HG02885 (cell line): ENCODE results near the gene FOXN4.

Experiments used
- ATAC-seq: cut with Tn5 transposase; IDR thresholded peaks from one replicate; pipeline ENCODE4 v1.9.1; 2021; ENCODE audit warnings: mild to moderate bottlenecking; ENCODE audit not compliant: unreplicated experiment, poor library complexity

The FOXN4 gene

GRCh38 chr12:109287181-109287580, 21.9 kb downstream of the FOXN4 start:
- ATAC-seq: no peak

DNA sequence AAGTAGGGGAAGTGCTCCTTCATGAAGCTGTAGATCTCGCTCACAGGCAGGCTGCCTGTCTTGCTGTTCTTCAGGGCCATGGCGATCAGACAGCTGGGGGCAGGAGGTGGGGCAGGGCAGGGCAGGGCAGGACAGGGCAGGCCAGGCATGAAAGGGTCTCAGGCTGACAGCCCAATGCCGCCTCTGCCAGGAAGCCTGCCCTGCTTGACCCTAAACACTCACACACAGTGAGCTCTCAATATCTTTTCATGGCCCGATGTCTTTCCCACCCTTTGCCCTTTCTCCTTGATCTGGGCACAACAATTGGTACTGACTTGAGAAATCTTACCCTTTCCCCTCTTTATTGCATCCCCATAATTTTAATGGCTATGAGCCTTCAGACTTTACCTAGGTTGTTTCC, 22.4 kb downstream of the FOXN4 start:
- no peak for ATAC-seq

DNA sequence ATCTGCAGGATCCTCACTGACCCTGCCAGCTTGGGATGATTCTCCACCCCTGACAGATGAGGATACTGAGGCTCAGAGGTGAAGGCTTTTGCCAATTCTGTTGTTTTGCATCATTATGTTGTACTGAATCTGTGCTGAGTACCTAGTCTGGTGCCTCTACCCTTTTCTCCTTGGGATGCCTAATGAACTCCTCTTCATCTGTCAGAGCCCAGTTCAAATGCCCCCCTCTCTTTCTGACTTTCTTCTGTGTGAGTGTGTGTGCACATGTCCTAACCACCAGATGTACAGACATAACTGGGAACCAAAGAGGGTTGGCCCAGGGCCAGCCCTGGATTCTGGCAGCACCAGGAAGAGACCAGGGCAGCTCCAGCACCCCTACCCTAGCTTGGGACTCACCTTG, 22.8 kb downstream of the FOXN4 start:
- ATAC-seq: no peak

- ATAC-seq: no peak
These were observed 24.7 kb downstream of the FOXN4 start for GRCh38 chr12:109284392-109284791.

DNA sequence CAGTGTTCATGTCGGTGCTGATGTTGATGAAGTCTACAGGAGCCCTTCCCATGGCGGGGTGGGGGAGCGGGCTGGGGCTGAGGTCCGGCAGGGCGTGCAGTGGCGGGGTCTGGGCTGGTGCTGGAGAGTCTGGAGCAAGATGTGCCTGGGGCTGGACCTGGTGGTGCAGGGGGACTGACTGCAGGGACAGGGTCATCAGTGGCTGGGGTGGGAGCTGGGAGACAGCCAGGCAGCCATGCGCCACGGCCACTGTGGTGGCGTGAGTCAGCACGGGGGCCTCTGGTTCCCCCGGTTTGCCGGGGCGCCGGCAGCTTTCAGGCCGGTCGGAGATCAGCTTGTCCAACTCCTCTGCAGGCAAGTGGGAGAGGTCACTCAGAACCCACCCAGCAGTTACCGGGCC, 27.6 kb downstream of the FOXN4 start:
- ATAC-seq: no peak

DNA sequence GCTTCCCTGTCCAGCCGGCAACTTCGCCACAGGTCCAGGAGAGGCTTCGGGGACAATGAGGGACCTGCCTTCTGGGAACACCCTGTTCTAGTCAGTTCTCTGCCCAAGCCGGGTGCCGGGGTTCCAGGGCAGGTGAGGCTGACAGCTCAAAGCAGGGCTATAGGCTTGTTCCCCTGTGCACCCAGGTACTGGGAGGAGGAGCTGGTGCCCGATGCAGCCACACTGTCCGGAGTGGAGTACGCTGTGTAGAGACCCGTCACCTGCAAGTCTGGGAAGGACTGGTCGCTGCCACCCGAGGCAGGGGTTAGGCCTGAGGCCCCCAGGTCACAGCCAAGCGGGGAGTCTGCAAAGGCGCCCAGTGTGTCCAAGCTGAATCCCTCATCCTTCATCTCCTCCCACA, 29.6 kb downstream of the FOXN4 start:
- no peak for ATAC-seq

DNA sequence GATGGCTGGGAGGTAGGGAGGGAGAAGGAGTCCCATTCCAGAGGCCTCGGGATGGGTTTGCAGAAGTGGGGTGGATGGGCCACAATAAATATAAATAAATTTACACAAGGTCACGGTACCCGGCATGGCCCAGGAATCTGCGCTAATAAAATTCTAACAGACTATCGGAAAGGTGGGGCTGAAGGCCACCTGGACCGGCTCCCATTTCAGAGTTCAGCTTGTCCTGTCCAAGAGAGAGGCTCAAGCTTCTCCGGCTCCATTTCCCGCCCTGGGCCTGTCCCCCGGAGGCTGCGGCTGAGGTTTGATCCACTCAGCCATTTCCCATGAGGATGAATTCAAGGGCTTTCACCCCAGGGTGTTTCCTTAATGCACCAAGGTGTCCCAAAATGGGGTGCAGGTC, 30.2 kb downstream of the FOXN4 start:
- no peak for ATAC-seq

- no peak for ATAC-seq
These were observed 31.0 kb downstream of the FOXN4 start for GRCh38 chr12:109277899-109278762.

DNA sequence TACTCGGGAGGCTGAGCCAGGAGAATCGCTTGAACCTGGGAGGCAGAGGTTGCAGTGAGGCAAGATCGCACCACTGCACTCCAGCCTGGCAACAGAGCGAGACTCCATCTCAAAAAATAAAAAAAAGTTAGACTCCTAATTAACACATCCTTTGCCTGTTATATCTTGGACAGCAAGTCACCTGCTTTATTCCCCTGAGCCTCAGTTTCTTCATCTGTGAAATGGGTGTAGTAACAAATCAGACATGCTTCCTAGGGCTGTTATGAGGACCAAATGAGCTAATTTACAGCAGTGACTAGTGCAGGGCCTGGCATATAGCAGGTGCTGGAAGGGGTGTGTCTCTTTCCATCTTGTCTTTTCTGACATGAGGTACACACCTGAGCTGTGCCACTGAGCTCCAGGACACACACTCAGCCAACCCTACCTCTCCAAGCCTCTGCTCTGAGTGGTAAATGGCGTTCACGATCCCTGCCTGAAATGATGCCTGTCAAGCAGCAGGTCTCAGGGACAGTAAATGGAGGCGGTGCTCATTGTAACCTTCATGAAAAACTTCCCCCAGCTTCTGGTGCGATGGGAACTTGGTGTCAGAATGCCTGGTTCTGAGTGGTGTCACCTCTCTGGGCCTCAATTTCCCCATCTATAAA, 31.7 kb downstream of the FOXN4 start:
- ATAC-seq: no peak

- ATAC-seq: no peak
These were observed 32.9 kb downstream of the FOXN4 start for GRCh38 chr12:109276160-109276559.

GRCh38 chr12:109275173-109275572, 33.9 kb downstream of the FOXN4 start:
- ATAC-seq: no peak

- no peak for ATAC-seq
These were observed 34.7 kb downstream of the FOXN4 start for GRCh38 chr12:109274381-109274780.

DNA sequence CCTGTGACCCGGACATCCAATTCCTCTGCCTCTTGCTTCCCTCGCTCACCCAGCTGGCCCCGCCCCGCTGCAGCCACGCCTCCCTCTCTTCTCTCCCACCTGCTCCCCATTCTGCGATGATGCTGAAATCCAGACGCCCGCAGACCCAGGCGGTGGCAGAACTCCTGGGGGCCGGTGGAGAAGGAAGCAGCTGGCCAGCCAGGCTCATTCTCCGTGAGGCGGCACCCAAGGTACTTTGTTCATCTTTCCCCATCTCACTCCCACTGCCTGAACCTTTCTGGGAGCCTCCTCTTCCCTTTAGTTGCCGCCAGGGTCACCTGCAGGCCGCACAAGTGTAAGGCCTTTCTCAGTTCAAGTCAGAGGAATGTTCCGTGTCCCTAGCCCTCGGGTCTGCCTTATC, 35.7 kb downstream of the FOXN4 start:
- no peak for ATAC-seq

GRCh38 chr12:109271418-109271817, 37.7 kb downstream of the FOXN4 start:
- ATAC-seq: no peak

DNA sequence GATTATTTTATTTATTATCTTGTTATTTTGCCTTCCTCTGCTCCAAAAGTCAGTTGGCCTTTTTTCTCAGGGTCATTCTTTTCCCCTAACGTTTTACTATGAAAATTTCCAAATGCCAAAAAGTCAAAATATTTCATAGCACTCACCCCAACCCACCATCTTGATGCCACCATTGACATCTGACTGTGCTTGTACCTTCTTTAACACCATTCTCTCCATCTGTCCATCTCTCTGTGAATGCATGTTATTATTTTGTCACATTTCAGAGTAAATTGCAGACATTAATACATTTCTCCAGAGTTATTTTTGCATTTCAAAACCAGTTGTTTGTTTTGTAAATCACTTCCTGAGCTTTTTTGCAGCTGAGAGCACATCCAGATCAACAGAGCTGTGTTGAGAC, 38.6 kb downstream of the FOXN4 start:
- ATAC-seq: no peak

DNA sequence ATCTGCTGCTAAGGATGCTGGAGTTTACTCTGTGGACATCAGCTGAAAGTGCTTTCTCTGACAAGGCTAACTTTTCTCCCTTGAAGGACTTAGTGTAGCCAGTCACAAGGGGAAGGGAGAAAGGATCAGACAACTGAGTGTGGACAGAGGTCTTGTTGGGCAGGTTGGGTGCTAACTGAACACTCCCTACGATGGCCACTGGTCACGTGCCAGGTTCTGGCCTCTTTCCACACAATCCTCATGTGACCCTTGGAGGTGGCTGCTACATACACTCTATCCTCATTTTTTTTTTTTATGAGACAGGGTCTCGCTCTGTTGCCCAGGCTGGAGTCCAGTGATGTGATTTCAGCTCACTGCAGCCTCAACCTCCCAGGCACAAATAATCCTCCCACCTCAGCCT, 39.7 kb downstream of the FOXN4 start:
- no peak for ATAC-seq

GRCh38 chr12:109268896-109269295, 40.2 kb downstream of the FOXN4 start:
- ATAC-seq: no peak

DNA sequence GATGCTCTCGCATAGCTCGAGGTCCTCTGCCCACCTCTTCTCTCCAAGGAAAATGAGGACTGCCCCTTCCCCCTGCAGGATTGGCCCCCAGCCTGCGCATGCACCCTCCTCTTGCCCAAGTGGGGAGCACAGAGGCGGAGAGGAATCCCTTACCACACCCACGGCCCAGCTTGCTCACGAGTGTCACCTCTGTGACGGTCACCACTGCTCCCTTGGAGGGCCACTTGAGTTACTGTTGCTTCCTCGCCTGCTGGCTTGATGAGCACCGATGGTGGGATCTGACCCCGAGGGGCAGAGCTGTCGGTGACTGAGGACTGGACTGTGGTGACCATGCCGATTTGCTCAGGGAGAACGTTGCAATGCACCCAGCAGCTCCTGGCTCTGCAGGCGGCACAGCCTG, 41.7 kb downstream of the FOXN4 start:
- ATAC-seq: no peak

- ATAC-seq: no peak
These were observed 42.8 kb downstream of the FOXN4 start for GRCh38 chr12:109266106-109266879.

GRCh38 chr12:109264943-109265650, 44.0 kb downstream of the FOXN4 start:
- ATAC-seq: no peak
